Stomach (tissue), 4 donors: ENCODE results near the gene GLDC.

Experiments used
- EP300 ChIP-seq: sonication (generic); formaldehyde crosslinking; IDR thresholded peaks from one replicate; pipeline ENCODE4 v1.6.1; 2017; ENCODE audit warnings: antibody characterized with exemption
- POLR2A ChIP-seq, 4 donors: fragments of 450-650 bp; IDR thresholded peaks; one replicate each; pipeline ENCODE4 v1.6.1; 2016; ENCODE audit warnings: antibody characterized with exemption in 4 of 4, control low read depth in 2 of 4, mild to moderate bottlenecking in 1 of 4, moderate library complexity in 1 of 4
- POLR2AphosphoS5 ChIP-seq, 3 donors: sonication (generic); formaldehyde crosslinking; IDR thresholded peaks; one replicate each; pipeline ENCODE4 v1.6.1; 2016; ENCODE audit warnings: antibody characterized with exemption in 3 of 3
- TF ChIP-seq, protein P1 (sequence below), 7 experiments: fragments of 450-650 bp in 4 of 7; fragments of 200-600 bp in 3 of 7; sonication (generic) in 3 of 7; IDR thresholded peaks; one replicate each; pipeline ENCODE4 v1.5.1; 2016 to 2019; ENCODE audit warnings: antibody characterized with exemption in 7 of 7, control low read depth in 2 of 7, mild to moderate bottlenecking in 1 of 7

DNA sequence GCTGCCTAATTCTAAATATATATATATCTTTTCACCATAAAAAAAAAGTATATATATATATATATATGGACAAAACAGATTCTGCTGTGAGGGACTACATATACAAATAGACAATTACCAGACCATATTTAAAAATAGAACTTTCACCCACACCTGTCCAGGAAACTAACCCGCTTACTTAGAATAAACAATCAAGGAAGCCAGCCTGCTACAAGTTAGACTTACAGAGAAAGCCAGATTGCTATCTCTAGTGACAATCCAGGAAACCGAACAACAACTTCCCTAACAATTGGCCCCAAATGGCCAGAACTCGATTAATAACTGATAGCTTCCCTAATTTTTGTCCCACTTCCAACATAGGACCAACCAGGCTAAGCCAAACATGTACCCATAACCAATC, 5.9 kb downstream of the GLDC start:
- TF ChIP-seq, protein P1, sequence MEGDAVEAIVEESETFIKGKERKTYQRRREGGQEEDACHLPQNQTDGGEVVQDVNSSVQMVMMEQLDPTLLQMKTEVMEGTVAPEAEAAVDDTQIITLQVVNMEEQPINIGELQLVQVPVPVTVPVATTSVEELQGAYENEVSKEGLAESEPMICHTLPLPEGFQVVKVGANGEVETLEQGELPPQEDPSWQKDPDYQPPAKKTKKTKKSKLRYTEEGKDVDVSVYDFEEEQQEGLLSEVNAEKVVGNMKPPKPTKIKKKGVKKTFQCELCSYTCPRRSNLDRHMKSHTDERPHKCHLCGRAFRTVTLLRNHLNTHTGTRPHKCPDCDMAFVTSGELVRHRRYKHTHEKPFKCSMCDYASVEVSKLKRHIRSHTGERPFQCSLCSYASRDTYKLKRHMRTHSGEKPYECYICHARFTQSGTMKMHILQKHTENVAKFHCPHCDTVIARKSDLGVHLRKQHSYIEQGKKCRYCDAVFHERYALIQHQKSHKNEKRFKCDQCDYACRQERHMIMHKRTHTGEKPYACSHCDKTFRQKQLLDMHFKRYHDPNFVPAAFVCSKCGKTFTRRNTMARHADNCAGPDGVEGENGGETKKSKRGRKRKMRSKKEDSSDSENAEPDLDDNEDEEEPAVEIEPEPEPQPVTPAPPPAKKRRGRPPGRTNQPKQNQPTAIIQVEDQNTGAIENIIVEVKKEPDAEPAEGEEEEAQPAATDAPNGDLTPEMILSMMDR (IDR thresholded peaks at IDR 0.05) = no peak
- TF ChIP-seq POLR2AphosphoS5 (IDR thresholded peaks at IDR 0.05) = no peak
- TF ChIP-seq POLR2A (IDR thresholded peaks at IDR 0.05) = no peak
- TF ChIP-seq EP300 = no peak
